GM12892 (cell line): ENCODE results near the gene C6orf136.

Experiments
- POLR2A ChIP-seq: IDR thresholded peaks from 2 replicates; pipeline ENCODE4 v1.6.1; 2011; ENCODE audit warnings: low read depth, low read length, control low read depth
- POLR2AphosphoS5 ChIP-seq: IDR thresholded peaks from 2 replicates; pipeline ENCODE4 v1.6.1; 2011; ENCODE audit warnings: low read depth, low read length, control low read depth
- TAF1 ChIP-seq: IDR thresholded peaks from 2 replicates; pipeline ENCODE4 v1.6.1; 2011; ENCODE audit warnings: low read depth, mild to moderate bottlenecking, control low read depth, low read length, borderline replicate concordance

DNA sequence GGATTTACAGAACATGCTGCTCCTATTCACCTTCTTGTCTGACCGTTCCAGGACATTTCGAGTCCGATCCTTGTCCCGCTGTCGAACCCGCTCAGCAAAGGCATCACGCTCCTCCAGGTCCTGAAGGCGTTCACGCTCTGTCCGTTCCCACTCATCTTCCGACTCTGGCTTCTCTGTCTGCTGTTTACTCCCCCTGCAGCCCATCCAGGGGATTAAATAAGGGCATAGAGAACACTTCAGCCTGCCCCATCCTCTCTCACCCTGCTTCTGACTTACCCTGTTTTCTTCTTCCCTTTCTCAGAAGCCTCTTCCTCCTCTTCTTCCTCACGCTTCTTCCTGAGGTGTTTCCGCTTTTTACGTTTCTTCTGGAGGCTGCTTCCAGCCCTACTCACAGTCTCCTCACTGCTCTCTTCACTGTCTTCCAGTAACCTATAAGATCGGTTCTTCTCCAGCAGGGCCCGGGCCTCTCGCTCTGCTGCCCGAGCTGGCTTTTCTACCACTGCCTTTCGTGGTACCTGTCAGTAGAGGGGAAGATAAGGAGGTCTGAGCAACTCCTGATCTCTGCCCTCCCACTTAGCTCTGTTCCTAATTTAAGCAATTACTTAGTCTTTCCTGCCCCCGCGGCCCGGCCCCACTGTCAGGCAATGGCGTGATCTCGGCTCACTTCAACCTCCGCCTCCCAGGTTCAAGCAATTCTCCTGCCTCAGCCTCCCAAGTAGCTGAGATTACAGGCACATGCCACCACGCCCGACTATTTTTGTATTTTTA, 24.0 kb downstream of the C6orf136 start:
- no peak for TF ChIP-seq POLR2A
- no peak for TF ChIP-seq POLR2AphosphoS5
- TF ChIP-seq TAF1, result no peak
